ACHN (cell line): ENCODE measurements around the gene PDZD2.
"Not testable (repeated sequence)": the region's sequence is repeated elsewhere in the genome, so short reads cannot be mapped to it uniquely, and the experiment has no call there.

ENCODE experiments used
- DNase-seq: peaks from one replicate; pipeline ENCODE4 v3.0.0-alpha.2; 2015
- in situ Hi-C: cut with HindIII; loops from 2 replicates; pipeline ENCODE4 v1.10.0; 2017; ENCODE audit warnings: low sequenced_read_pairs, low pct_ligation_motif_present, low pct_unique_long_range_greater_than_20kb

Gene PDZD2

GRCh38 chr5:31722111-31722510 lies 83.2 kb downstream of the PDZD2 start:
- DNase-seq, result no peak
- in situ Hi-C loops, result no loop called here

- in situ Hi-C loops, result no loop called here
These were observed 87.1 kb downstream of the PDZD2 start for GRCh38 chr5:31725996-31726395.

DNA sequence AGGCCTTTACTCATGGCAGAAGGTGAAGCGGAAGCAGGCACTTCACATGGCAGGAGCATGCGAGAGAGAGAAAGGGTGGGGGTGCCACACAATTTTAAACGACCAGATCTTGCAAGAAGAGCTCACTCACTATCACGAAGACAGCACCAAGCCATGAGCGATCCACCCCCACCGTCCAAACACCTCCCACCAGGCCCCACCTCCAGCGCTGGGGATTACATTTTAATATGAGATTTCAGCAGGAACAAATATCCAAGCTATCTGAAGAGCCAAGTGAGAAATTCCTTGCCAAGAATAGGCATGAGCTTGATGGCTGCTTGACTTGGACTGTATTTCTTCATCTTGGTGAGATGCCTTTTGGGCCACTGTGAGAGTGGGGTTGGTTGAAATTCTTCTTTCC lies 88.0 kb downstream of the PDZD2 start:
- no peak for DNase-seq
- in situ Hi-C loops, result no loop called here

More at GRCh38 chr5:31725996-31726395, 87.1 kb downstream of the PDZD2 start:
- no peak for DNase-seq

DNA sequence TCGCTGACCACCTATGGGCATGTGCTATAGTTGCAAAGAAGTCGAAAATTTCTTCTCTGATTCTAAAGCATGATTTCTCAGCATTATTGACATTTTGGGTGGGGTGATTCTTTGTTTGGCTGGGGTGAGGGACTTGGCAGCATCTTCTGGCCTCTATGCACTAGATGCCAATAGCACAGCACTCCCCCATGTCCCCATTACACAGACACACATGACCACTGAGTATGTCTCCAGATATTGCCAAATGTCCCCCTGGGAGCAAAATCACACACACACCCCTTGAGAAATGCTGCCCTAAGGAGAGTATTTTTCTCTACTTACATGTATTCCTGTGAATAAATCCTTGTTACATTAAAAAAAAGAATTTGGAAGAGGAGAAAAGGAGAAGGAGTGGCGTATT lies 89.1 kb downstream of the PDZD2 start:
- in situ Hi-C loops, result no loop called here
- DNase-seq, result no peak

DNA sequence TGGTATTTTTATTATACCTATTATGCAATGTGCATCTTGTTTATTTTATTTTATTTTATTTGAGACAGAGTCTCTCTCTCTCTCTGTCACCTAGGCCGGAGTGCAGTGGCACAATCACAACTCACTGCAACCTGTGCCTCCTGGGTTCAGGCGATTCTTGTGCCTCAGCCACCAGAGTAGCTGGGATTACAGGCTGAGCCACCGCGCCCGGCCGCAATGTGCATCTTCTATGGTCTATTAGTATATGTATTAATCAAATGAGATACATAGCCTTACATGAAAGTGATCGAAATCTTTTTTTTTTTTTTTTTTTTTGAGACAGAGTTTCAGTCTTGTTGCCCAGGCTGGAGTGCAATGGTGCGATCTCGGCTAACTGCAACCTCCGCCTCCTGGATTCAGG lies 89.9 kb downstream of the PDZD2 start:
- DNase-seq, in situ Hi-C loops: not testable (repeated sequence)

DNA sequence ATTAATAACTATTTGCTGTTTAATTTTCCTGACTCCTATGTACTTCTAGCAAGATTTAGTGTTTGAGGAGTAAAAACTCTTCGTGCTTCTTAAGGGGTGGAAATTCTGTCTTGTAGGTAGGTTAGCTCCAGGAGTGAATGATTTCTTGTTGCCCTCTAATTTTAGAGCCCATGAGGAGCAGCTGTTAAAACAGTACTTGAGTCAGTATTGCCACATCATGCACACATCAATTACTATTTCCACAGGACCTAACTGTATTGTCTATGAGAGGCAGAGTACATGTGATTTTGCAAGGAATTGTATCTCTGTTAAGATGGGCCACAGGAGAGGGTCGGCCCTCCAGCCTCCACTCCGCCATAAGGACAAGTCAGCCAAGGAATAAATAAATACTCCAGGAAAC lies 91.2 kb downstream of the PDZD2 start:
- DNase-seq, result no peak
- in situ Hi-C loops, result no loop called here

DNA sequence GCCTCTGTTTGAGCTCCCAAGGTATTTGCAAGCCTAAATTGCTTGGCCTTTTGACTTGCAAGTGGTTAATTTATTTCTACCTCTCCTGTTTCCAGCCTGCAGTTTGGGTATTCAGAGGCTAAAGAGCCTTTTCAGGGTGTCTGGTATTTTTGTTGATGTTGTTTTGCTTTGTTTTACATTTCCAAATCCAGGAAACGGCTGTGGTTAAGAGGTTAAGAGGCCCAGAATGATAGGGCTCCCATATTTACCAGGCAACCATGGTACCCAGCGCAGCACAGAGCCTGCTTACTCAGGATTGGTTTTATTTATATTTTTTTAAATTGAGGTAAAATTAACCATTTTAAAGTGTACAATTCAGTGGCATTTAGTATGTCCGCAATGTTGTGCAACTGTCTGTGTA lies 92.1 kb downstream of the PDZD2 start:
- in situ Hi-C loops, result no loop called here
- no peak for DNase-seq

DNA sequence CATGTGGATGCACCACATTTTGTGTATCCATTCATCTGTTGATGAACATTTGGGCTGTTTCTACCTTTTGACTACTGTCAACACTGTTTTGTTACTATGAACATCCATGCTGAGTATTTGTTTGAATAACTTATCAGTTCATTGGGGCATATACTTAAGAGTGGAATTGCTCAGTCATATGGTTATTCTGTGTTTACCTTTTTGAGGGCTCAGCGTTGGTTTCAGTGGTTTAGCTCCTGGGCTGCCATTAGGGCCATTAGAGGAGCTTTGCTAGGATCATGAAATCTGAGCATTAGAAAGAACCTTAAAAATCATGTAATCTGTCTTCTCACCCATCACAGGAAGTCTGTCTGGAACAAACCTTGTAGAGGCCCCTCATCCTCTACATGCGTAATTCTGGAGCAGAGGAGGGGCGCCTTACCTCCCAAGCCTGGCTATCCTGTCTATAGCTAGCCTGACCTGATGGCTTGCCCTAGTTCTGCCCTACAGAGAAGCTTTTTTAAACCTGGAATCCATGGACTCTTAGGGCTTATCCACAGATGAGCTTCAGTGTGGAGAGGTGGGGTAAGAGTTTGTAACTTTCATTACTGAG lies 92.9 kb downstream of the PDZD2 start:
- DNase-seq, result no peak
- in situ Hi-C loops, result no loop called here

- DNase-seq, in situ Hi-C loops: not testable (repeated sequence)
These were observed 93.9 kb downstream of the PDZD2 start for GRCh38 chr5:31732821-31733220.

DNA sequence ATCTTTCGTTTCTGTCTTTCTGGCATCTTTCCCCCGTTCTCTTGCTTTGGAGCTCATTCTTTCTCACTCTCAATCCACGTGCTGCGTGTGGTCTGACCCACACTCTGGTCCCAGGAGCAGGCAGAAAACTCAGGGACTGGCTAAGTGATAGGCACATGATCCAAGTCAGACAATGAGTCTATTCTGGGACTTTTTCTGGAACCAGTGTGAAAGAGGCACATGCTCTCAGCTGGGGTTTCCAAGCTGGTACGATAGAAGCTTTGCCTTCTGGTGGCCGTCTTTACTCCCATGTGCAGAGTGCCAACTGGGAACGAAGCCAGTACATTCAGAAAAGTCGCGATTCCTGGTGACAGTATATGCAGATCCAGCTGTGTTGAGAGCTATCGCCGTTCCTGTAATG lies 94.4 kb downstream of the PDZD2 start:
- DNase-seq, result no peak
- in situ Hi-C loops, result no loop called here

- no peak for DNase-seq
- in situ Hi-C loops, result no loop called here
These were observed 97.2 kb downstream of the PDZD2 start for GRCh38 chr5:31736127-31736526.

DNA sequence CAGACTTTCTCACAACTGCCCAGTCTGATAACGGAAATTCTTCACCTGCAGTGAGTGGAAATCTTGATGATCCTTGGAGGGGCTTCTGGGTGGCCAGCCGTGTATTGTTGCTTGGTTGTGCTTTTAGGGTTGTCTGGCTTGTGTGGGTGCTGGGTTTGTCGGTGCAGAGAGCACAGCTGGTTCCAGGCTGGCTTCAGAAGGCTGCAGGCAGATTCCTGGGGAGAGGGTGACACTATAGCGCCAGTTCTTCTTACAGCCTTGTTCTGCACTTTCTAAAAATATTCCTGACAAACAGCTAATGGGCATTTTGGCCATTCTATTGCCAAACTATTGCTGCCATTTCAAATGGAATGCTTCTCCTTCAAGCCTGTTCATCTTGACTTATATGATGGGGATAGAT lies 99.3 kb downstream of the PDZD2 start:
- no peak for DNase-seq
- in situ Hi-C loops, result no loop called here

DNA sequence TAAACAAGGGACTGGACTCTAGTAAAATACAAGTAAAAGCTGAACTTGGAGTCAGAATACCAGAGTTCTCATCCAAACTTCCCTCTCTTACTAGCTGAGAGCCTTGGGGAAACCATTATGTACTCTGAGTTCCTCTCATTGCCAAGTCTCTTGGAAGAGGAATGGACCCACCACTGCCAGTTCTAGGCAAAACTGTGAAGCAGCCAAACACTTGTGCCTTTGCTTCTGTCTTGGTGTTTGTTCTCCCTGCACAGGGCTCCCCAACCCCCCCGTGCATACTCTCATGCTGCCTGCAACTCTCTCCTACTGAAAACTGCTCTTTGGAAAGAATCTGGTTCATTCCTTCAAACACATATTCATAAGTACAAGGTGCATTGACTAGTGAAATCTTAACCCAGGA lies 102.6 kb downstream of the PDZD2 start:
- in situ Hi-C loops, result no loop called here
- no peak for DNase-seq

GRCh38 chr5:31743678-31744077 lies 104.7 kb downstream of the PDZD2 start:
- in situ Hi-C loops, result no loop called here
- no peak for DNase-seq

GRCh38 chr5:31748458-31749172 lies 109.7 kb downstream of the PDZD2 start:
- no peak for DNase-seq
- in situ Hi-C loops, result no loop called here

GRCh38 chr5:31750215-31750614 lies 111.3 kb downstream of the PDZD2 start:
- DNase-seq, result no peak
- in situ Hi-C loops, result no loop called here

DNA sequence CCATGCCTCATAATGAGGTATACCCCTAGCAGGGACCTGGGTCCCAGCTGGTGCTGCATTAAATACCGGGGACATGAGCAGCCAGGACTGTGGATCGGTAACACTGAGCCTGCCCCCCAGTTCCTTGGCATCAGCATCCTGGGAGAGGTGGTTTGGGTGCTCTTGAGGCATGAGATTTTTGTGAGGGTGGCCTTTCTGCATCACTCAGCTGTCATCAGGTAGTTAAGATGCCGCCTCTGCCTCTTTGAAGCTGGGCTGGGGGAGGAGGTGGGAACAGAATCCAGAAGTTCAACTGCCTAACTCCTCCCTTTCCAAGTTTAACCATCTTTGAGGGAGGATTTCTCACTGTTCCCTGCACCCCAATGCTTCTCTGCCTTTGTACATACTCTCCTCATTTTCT lies 112.7 kb downstream of the PDZD2 start:
- DNase-seq, result no peak
- in situ Hi-C loops, result no loop called here

- no peak for DNase-seq
- in situ Hi-C loops, result no loop called here
These were observed 114.9 kb downstream of the PDZD2 start for GRCh38 chr5:31753700-31754357.

- no peak for DNase-seq
- in situ Hi-C loops, result no loop called here
These were observed 115.4 kb downstream of the PDZD2 start for GRCh38 chr5:31754358-31754704.
